ENCODE data around the gene NPR2.

The NPR2 gene

GRCh38 chr9:35757892-35758275 is 33.5 kb upstream of the NPR2 start:
- DNase-seq, result no peak
- TF ChIP-seq, protein P1, sequence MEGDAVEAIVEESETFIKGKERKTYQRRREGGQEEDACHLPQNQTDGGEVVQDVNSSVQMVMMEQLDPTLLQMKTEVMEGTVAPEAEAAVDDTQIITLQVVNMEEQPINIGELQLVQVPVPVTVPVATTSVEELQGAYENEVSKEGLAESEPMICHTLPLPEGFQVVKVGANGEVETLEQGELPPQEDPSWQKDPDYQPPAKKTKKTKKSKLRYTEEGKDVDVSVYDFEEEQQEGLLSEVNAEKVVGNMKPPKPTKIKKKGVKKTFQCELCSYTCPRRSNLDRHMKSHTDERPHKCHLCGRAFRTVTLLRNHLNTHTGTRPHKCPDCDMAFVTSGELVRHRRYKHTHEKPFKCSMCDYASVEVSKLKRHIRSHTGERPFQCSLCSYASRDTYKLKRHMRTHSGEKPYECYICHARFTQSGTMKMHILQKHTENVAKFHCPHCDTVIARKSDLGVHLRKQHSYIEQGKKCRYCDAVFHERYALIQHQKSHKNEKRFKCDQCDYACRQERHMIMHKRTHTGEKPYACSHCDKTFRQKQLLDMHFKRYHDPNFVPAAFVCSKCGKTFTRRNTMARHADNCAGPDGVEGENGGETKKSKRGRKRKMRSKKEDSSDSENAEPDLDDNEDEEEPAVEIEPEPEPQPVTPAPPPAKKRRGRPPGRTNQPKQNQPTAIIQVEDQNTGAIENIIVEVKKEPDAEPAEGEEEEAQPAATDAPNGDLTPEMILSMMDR (IDR thresholded peaks at IDR 0.05; ENCODE audit: low read depth, low read length, missing control alignments), result no peak
- peaks cover 8% of the 10 kb centered on the region for H3K36me3 ChIP-seq (replicated peaks)
- H3K4me3 ChIP-seq (ENCODE audit: low read depth, low read length), result no peak overlapping the region
- in situ Hi-C loops (cut with HindIII; ENCODE audit: low pct_ligation_motif_present, low sequenced_read_pairs), result no loop called here
- no peaks in the 10 kb centered on the region for H3K27me3 ChIP-seq (replicated peaks)
- no peak overlapping the region for H3K27ac ChIP-seq

DNA sequence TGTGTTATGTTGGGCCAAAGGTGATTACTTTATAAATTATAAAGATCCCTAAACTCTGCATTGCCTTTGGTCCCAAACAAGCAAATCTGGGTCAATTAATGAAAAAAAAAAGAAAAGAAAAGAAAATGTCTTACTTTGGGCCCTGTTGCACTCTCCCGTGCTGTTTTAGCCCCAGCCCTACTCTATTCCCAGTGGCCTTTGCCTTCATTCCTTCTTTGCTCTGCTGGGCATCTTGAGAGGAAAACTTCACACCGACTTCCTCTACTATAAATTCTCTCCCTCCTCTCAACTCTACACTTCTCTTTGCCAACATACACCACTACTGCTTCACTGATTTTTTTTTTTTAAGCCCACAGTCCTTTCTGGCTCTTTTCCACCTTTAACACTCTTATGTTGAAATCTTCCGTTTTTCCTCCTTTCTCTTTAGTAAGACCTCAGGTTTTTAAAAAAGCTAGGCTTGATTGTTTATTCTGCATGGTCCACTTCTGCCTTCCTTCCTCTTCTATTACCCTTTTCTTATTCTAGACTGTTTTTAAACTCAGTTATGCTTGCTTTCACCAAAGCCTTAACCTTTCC is 32.8 kb upstream of the NPR2 start:
- in situ Hi-C loops (cut with HindIII; ENCODE audit: low pct_ligation_motif_present, low sequenced_read_pairs), result no loop called here

GRCh38 chr9:35759795-35760194 is 31.6 kb upstream of the NPR2 start:
- in situ Hi-C loops (cut with HindIII; ENCODE audit: low pct_ligation_motif_present, low sequenced_read_pairs), result no loop called here
- TF ChIP-seq, protein P1 (IDR thresholded peaks at IDR 0.05; ENCODE audit: low read depth, low read length, missing control alignments), result no peak

More for the DNA sequence above, 32.8 kb upstream of the NPR2 start:
- DNase-seq, result no peak
- Histone ChIP-seq H3K36me3 (replicated peaks) (peaks cover 1% of the 10 kb centered on the region), H3K27me3 (replicated peaks) (no peaks in the 10 kb centered on the region), H3K4me3 (ENCODE audit: low read depth, low read length) (no peak overlapping the region), H3K27ac (no peak overlapping the region)
- TF ChIP-seq, protein P1 (IDR thresholded peaks at IDR 0.05; ENCODE audit: low read depth, low read length, missing control alignments), result no peak

DNA sequence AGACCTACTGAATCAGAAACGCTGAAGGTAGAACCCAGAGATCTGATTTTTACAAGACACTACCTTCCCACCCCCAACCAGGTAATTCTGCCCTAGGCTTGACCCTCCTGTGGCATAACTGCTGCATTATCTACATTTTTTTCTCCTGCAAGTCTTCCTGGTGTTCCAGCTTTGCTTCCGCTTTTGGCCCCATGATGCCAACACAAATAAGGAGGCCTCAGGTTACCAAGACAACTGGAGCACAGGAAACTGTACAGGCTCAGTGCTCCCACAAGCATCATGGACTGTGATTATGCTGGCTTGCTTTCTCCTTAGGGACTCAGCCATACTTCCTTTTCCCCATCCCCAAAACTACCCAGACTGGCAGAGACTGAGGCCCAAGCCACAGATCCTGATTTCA is 30.7 kb upstream of the NPR2 start:
- Histone ChIP-seq H3K4me3 (ENCODE audit: low read depth, low read length) (no peak overlapping the region), H3K27ac (no peak overlapping the region), H3K27me3 (replicated peaks) (no peaks in the 10 kb centered on the region), H3K36me3 (replicated peaks) (no peaks in the 10 kb centered on the region)
- TF ChIP-seq, protein P1 (IDR thresholded peaks at IDR 0.05; ENCODE audit: low read depth, low read length, missing control alignments), result no peak
- in situ Hi-C loops (cut with HindIII; ENCODE audit: low pct_ligation_motif_present, low sequenced_read_pairs), result no loop called here
- peak; percentile 86 for DNase-seq

More at GRCh38 chr9:35759795-35760194, 31.6 kb upstream of the NPR2 start:
- Histone ChIP-seq H3K36me3 (replicated peaks) (no peaks in the 10 kb centered on the region), H3K27ac (no peak overlapping the region), H3K4me3 (ENCODE audit: low read depth, low read length) (no peak overlapping the region), H3K27me3 (replicated peaks) (no peaks in the 10 kb centered on the region)
- DNase-seq, result no peak

GRCh38 chr9:35763181-35763580 is 28.2 kb upstream of the NPR2 start:
- TF ChIP-seq, protein P1 (IDR thresholded peaks at IDR 0.05; ENCODE audit: low read depth, low read length, missing control alignments), result no peak
- no peaks in the 10 kb centered on the region for H3K27me3 ChIP-seq (replicated peaks)
- in situ Hi-C loops (cut with HindIII; ENCODE audit: low pct_ligation_motif_present, low sequenced_read_pairs), result no loop called here
- H3K27ac ChIP-seq, result no peak overlapping the region
- no peak overlapping the region for H3K4me3 ChIP-seq (ENCODE audit: low read depth, low read length)
- no peak for DNase-seq
- H3K36me3 ChIP-seq (replicated peaks), result no peaks in the 10 kb centered on the region

GRCh38 chr9:35763803-35764202 is 27.6 kb upstream of the NPR2 start:
- in situ Hi-C loops (cut with HindIII; ENCODE audit: low pct_ligation_motif_present, low sequenced_read_pairs), result no loop called here

More at GRCh38 chr9:35763803-35764202, 27.6 kb upstream of the NPR2 start:
- TF ChIP-seq, protein P1 (IDR thresholded peaks at IDR 0.05; ENCODE audit: low read depth, low read length, missing control alignments), result no peak
- no peaks in the 10 kb centered on the region for H3K36me3 ChIP-seq (replicated peaks)
- H3K27ac ChIP-seq, result no peak overlapping the region
- no peak for DNase-seq
- no peak overlapping the region for H3K4me3 ChIP-seq (ENCODE audit: low read depth, low read length)
- no peaks in the 10 kb centered on the region for H3K27me3 ChIP-seq (replicated peaks)
